Transverse colon (tissue), 4 donors: ENCODE results near the gene NEXN. TPM values are rescaled to one million over a fixed set of nuclear protein-coding genes. Genes with fewer than 3 reads are reported as not detected.
"Not testable (repeated sequence)": the region's sequence is repeated elsewhere in the genome, so short reads cannot be mapped to it uniquely, and the experiment has no call there.

ENCODE experiments used
- DNase-seq: peaks from one replicate; pipeline ENCODE4 v3.0.0-alpha.2; 2019
- H3K27ac ChIP-seq, 4 donors: fragments of 200-600 bp; sonication (generic); 2 replicates each; pipeline ENCODE4 v1.5.1; 2016 to 2018; ENCODE audit warnings: inconsistent platforms in 4 of 4
- H3K27me3 ChIP-seq: fragments of 200-600 bp; sonication (generic); 2 replicates; pipeline ENCODE4 v1.5.1; 2017; ENCODE audit warnings: inconsistent platforms
- H3K36me3 ChIP-seq, 4 donors: fragments of 200-600 bp; sonication (generic); 2 replicates each; pipeline ENCODE4 v1.5.1; 2017 to 2019; ENCODE audit warnings: inconsistent platforms in 4 of 4
- H3K4me1 ChIP-seq, 4 donors: fragments of 200-600 bp; sonication (generic); 2 replicates each; pipeline ENCODE4 v1.5.1; 2017 to 2020; ENCODE audit warnings: inconsistent platforms in 4 of 4
- H3K4me3 ChIP-seq, 4 donors: fragments of 200-600 bp; sonication (generic); 1 replicate in 1 of 4; 2 replicates in 3 of 4; pipeline versions ENCODE4 v1.5.1 to v1.6.1; 2017 to 2019; ENCODE audit warnings: inconsistent platforms in 4 of 4
- H3K9me3 ChIP-seq, 2 donors: fragments of 200-600 bp; sonication (generic); 2 replicates each; pipeline ENCODE4 v1.5.1; 2017 to 2019; ENCODE audit warnings: inconsistent platforms in 2 of 2
- CTCF ChIP-seq, 5 experiments: fragments of 200-600 bp in 3 of 5; fragments of 450-650 bp in 2 of 5; sonication (generic) in 3 of 5; IDR thresholded peaks; 1 replicate in 2 of 5; 2 replicates in 3 of 5; pipeline ENCODE4 v1.5.1; 2016 to 2017; ENCODE audit warnings: antibody characterized with exemption in 5 of 5, inconsistent platforms in 3 of 5, mild to moderate bottlenecking in 2 of 5, moderate library complexity in 1 of 5
- EP300 ChIP-seq: sonication (generic); formaldehyde crosslinking; IDR thresholded peaks from one replicate; pipeline ENCODE4 v1.6.1; 2017; ENCODE audit warnings: antibody characterized with exemption, low read depth
- POLR2A ChIP-seq: fragments of 450-650 bp; IDR thresholded peaks from one replicate; pipeline ENCODE4 v1.6.1; 2016; ENCODE audit warnings: antibody characterized with exemption, mild to moderate bottlenecking, moderate library complexity
- POLR2AphosphoS5 ChIP-seq, 3 donors: sonication (generic); formaldehyde crosslinking; IDR thresholded peaks; one replicate each; pipeline ENCODE4 v1.6.1; 2016; ENCODE audit warnings: antibody characterized with exemption in 3 of 3
- WGBS, 2 donors: methylation state at CpG; one replicate each; pipeline ENCODE4 v1.1.5; 2018; ENCODE audit warnings: low coverage in 1 of 2; 5-methylcytosine and 5-hydroxymethylcytosine counted together
- in situ Hi-C, 4 donors: fragments of 200-750 bp; cut with MboI; loops; one replicate each; pipeline versions ENCODE4 v1.15.0 to v1.15.1; 2017; ENCODE audit warnings: low sequenced_read_pairs in 3 of 4, low pct_ligation_motif_present in 1 of 4, low pct_unique_long_range_greater_than_20kb in 1 of 4
- intact Hi-C: fragments of 100-400 bp; cut with DNase I; formaldehyde crosslinking; loops from one replicate; pipeline ENCODE4 v1.15.1; 2023; ENCODE audit warnings: low total_unique reads
- total RNA-seq, 4 donors: library from RNA; depleted of rRNA; stranded (reverse); fragments of >200 nt; gene quantifications; one replicate each; pipeline ENCODE4 v1.1.0, GENCODE V29; 2016

NEXN gene
- total RNA-seq, 4 donors from 2014 or later, result 9.7 to 32.2 (median 17.0) TPM

- TF ChIP-seq EP300 (no peak), POLR2AphosphoS5 (IDR thresholded peaks at IDR 0.05) (no peak), POLR2A (no peak), CTCF (IDR thresholded peaks at IDR 0.05) (no peak)
Observed at GRCh38 chr1:77905603-77906002, 17.2 kb downstream of the NEXN start.

GRCh38 chr1:77906019-77906545 lies 17.7 kb downstream of the NEXN start:
- WGBS, 2 donors, result 84 to 91% methylated on average over 2 of the region's 2 CpGs

More at GRCh38 chr1:77905603-77906002, 17.2 kb downstream of the NEXN start:
- Histone ChIP-seq H3K27me3 (no peaks in the 10 kb centered on the region), H3K9me3 (no peaks in the 10 kb centered on the region), H3K27ac (no peak overlapping the region), H3K36me3 (no peaks in the 10 kb centered on the region), H3K4me3 (no peak overlapping the region), H3K4me1 (peaks cover 0 to 5% (median 0%) of the 10 kb centered on the region in 4 donors)
- 54 to 70% methylated on average over 1 of the region's 1 CpG for WGBS, 2 donors
- no peak for DNase-seq
- intact Hi-C loops, result no loop called here
- in situ Hi-C loops, result no loop called here

DNA sequence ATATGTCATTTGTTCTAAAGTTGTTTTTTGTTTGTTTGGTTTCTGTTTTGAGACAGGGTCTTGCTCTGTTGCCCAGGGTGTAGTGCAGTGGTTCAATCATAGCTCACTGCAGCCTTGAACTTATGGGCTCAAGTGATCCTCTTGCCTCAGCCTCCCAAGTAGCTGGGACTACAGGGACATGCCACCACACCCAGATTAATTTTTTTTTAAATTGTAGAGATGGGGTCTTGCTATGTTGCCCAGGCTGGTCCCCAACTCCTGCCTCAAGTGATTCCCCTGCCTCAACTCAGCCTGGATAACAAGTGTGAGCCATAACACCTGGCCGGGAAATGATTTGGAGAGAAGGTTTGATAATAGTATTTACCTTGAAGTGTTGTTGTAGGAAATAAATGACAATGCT lies 18.2 kb downstream of the NEXN start:
- TF ChIP-seq POLR2AphosphoS5 (IDR thresholded peaks at IDR 0.05), result no peak
- no peak for TF ChIP-seq POLR2A
- TF ChIP-seq CTCF (IDR thresholded peaks at IDR 0.05), result no peak
- TF ChIP-seq EP300, result no peak
- no peak overlapping the region for H3K4me3 ChIP-seq
- no peaks in the 10 kb centered on the region for H3K27me3 ChIP-seq
- H3K36me3 ChIP-seq, result no peaks in the 10 kb centered on the region
- no peak for DNase-seq
- H3K4me1 ChIP-seq, result no peaks in the 10 kb centered on the region
- 56 to 77% methylated on average over 1 of the region's 1 CpG for WGBS, 2 donors
- no peaks in the 10 kb centered on the region for H3K9me3 ChIP-seq
- no peak overlapping the region for H3K27ac ChIP-seq
- in situ Hi-C loops (no loop called here), intact Hi-C loops (no loop called here)

More at GRCh38 chr1:77906019-77906545, 17.7 kb downstream of the NEXN start:
- no peaks in the 10 kb centered on the region for H3K36me3 ChIP-seq
- TF ChIP-seq EP300 (no peak), POLR2AphosphoS5 (IDR thresholded peaks at IDR 0.05) (no peak), CTCF (IDR thresholded peaks at IDR 0.05) (no peak), POLR2A (no peak)
- H3K4me1 ChIP-seq, result no peaks in the 10 kb centered on the region
- intact Hi-C loops (no loop called here), in situ Hi-C loops (no loop called here)
- no peak for DNase-seq
- H3K27ac ChIP-seq, result no peak overlapping the region
- no peaks in the 10 kb centered on the region for H3K9me3 ChIP-seq
- no peaks in the 10 kb centered on the region for H3K27me3 ChIP-seq
- no peak overlapping the region for H3K4me3 ChIP-seq

DNA sequence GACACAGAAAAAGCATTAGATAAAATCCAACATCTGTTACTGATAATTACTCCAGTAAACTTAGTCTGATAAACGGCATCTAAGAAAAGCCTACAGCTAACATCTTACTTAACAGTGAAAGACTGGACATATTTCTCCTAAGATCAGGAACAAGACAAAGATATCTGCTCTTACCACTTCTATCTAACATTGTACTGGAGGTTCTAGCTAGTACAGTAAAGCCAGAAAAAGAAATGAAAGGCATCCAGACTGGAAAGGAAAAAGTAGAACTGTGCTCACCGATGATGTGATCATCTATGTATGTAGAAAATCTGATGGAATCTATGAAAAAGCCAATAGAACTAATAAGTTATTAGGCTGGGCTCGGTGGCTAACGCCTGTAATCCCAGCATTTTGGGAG lies 21.7 kb downstream of the NEXN start:
- H3K4me3 ChIP-seq, result no peak overlapping the region
- H3K9me3 ChIP-seq, result no peaks in the 10 kb centered on the region
- no peaks in the 10 kb centered on the region for H3K36me3 ChIP-seq
- WGBS, 2 donors, result 93 to 95% methylated on average over 4 of the region's 4 CpGs
- intact Hi-C loops, result no loop called here
- no peaks in the 10 kb centered on the region for H3K4me1 ChIP-seq
- no peak overlapping the region for H3K27ac ChIP-seq
- in situ Hi-C loops, result no loop called here
- no peaks in the 10 kb centered on the region for H3K27me3 ChIP-seq
- no peak for DNase-seq
- TF ChIP-seq POLR2A, result no peak
- no peak for TF ChIP-seq POLR2AphosphoS5 (IDR thresholded peaks at IDR 0.05)
- TF ChIP-seq EP300, result no peak
- no peak for TF ChIP-seq CTCF (IDR thresholded peaks at IDR 0.05)

DNA sequence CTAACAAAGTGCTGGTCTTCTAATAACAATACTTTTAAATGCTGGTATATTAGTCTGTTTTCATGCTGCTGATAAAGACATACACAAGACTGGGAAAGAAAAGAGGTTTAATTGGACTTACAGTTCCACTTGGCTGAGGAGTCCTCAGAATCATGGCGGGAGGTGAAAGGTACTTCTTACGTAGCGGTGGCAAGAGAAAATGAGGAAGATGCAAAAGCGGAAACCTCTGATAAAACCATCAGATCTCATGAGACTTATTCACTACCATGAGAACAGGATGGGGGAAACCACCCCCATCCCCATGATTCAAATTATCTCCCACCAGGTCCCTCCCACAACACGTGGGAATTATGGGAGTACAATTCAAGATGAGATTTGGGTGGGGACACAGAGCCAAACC lies 30.5 kb downstream of the NEXN start:
- in situ Hi-C loops, H3K4me3 ChIP-seq, H3K36me3 ChIP-seq, H3K4me1 ChIP-seq, DNase-seq, H3K9me3 ChIP-seq, H3K27ac ChIP-seq, H3K27me3 ChIP-seq, intact Hi-C loops: not testable (repeated sequence)
- WGBS, 2 donors, result 86 to 96% methylated on average over 5 of the region's 5 CpGs
